ENCODE measurements around the gene CTNNA1.

Gene CTNNA1

GRCh38 chr5:138926688-138927448 lies 173.6 kb downstream of the CTNNA1 start:
- DNase-seq (ENCODE audit: low spot score in 2 of 2) (no peak), ATAC-seq (ENCODE audit: low read depth) (no peak)
- H3K9me3 Mint-ChIP-seq: no peaks in the 10 kb centered on the region
- H3K4me3 Mint-ChIP-seq: no peak overlapping the region
- no peaks in the 10 kb centered on the region for H3K27me3 Mint-ChIP-seq
- H3K36me3 Mint-ChIP-seq: peaks cover 31% of the 10 kb centered on the region
- H3K27ac Mint-ChIP-seq: no peak overlapping the region
- no peaks in the 10 kb centered on the region for H3K4me1 Mint-ChIP-seq

GRCh38 chr5:138927544-138927943 lies 174.3 kb downstream of the CTNNA1 start:
- H3K4me3 Mint-ChIP-seq: no peak overlapping the region
- no peaks in the 10 kb centered on the region for H3K27me3 Mint-ChIP-seq
- DNase-seq (ENCODE audit: low spot score in 2 of 2) (no peak), ATAC-seq (ENCODE audit: low read depth) (no peak)
- no peaks in the 10 kb centered on the region for H3K9me3 Mint-ChIP-seq
- H3K27ac Mint-ChIP-seq: no peak overlapping the region
- peaks cover 34% of the 10 kb centered on the region for H3K36me3 Mint-ChIP-seq
- no peaks in the 10 kb centered on the region for H3K4me1 Mint-ChIP-seq

GRCh38 chr5:138927979-138928378 lies 174.8 kb downstream of the CTNNA1 start:
- H3K9me3 Mint-ChIP-seq: no peaks in the 10 kb centered on the region
- ATAC-seq (ENCODE audit: low read depth): no peak
- DNase-seq (ENCODE audit: low spot score in 2 of 2): no peak
- H3K4me1 Mint-ChIP-seq: no peaks in the 10 kb centered on the region
- no peak overlapping the region for H3K4me3 Mint-ChIP-seq
- no peaks in the 10 kb centered on the region for H3K27me3 Mint-ChIP-seq
- H3K36me3 Mint-ChIP-seq: peaks cover 37% of the 10 kb centered on the region
- no peak overlapping the region for H3K27ac Mint-ChIP-seq

- Mint-ChIP-seq H3K27ac (no peak overlapping the region), H3K4me1 (no peaks in the 10 kb centered on the region), H3K36me3 (peaks cover 42% of the 10 kb centered on the region)
Observed at GRCh38 chr5:138929571-138929955, 176.3 kb downstream of the CTNNA1 start.

GRCh38 chr5:138930371-138931097 lies 177.3 kb downstream of the CTNNA1 start:
- Mint-ChIP-seq H3K27ac (no peak overlapping the region), H3K36me3 (peaks cover 42% of the 10 kb centered on the region), H3K4me3 (no peak overlapping the region), H3K4me1 (no peaks in the 10 kb centered on the region), H3K9me3 (no peaks in the 10 kb centered on the region), H3K27me3 (no peaks in the 10 kb centered on the region)
- no peak for ATAC-seq (ENCODE audit: low read depth)
- no peak for DNase-seq (ENCODE audit: low spot score in 2 of 2)

More at GRCh38 chr5:138929571-138929955, 176.3 kb downstream of the CTNNA1 start:
- H3K9me3 Mint-ChIP-seq: no peaks in the 10 kb centered on the region
- ATAC-seq (ENCODE audit: low read depth) (no peak), DNase-seq (ENCODE audit: low spot score in 2 of 2) (no peak)
- H3K27me3 Mint-ChIP-seq: no peaks in the 10 kb centered on the region
- no peak overlapping the region for H3K4me3 Mint-ChIP-seq

- Mint-ChIP-seq H3K27me3 (no peaks in the 10 kb centered on the region), H3K9me3 (no peaks in the 10 kb centered on the region), H3K36me3 (peaks cover 38% of the 10 kb centered on the region), H3K27ac (no peak overlapping the region), H3K4me1 (peaks cover 2% of the 10 kb centered on the region), H3K4me3 (no peak overlapping the region)
- ATAC-seq (ENCODE audit: low read depth): no peak
- no peak for DNase-seq (ENCODE audit: low spot score in 2 of 2)
Observed at GRCh38 chr5:138932171-138932810, 179.1 kb downstream of the CTNNA1 start.

- H3K4me3 Mint-ChIP-seq: no peak overlapping the region
- H3K36me3 Mint-ChIP-seq: peaks cover 37% of the 10 kb centered on the region
- no peaks in the 10 kb centered on the region for H3K27me3 Mint-ChIP-seq
- ATAC-seq (ENCODE audit: low read depth) (no peak), DNase-seq (ENCODE audit: low spot score in 2 of 2) (no peak)
- H3K9me3 Mint-ChIP-seq: no peaks in the 10 kb centered on the region
- no peak overlapping the region for H3K27ac Mint-ChIP-seq
- H3K4me1 Mint-ChIP-seq: peaks cover 4% of the 10 kb centered on the region
Observed at GRCh38 chr5:138933522-138934290, 180.5 kb downstream of the CTNNA1 start.

GRCh38 chr5:138934971-138935370 lies 181.7 kb downstream of the CTNNA1 start:
- Mint-ChIP-seq H3K9me3 (no peaks in the 10 kb centered on the region), H3K36me3 (peaks cover 40% of the 10 kb centered on the region)
- no peak for ATAC-seq (ENCODE audit: low read depth)

GRCh38 chr5:138935466-138935865 lies 182.2 kb downstream of the CTNNA1 start:
- Mint-ChIP-seq H3K27ac (no peak overlapping the region), H3K4me3 (no peak overlapping the region), H3K9me3 (no peaks in the 10 kb centered on the region), H3K36me3 (peaks cover 40% of the 10 kb centered on the region), H3K27me3 (no peaks in the 10 kb centered on the region), H3K4me1 (peaks cover 4% of the 10 kb centered on the region)
- ATAC-seq (ENCODE audit: low read depth): no peak
- no peak for DNase-seq (ENCODE audit: low spot score in 2 of 2)

More at GRCh38 chr5:138934971-138935370, 181.7 kb downstream of the CTNNA1 start:
- Mint-ChIP-seq H3K27me3 (no peaks in the 10 kb centered on the region), H3K4me3 (no peak overlapping the region), H3K4me1 (peaks cover 4% of the 10 kb centered on the region), H3K27ac (no peak overlapping the region)
- no peak for DNase-seq (ENCODE audit: low spot score in 2 of 2)

GRCh38 chr5:138936225-138936967 lies 183.2 kb downstream of the CTNNA1 start:
- Mint-ChIP-seq H3K36me3 (peaks cover 39% of the 10 kb centered on the region), H3K27me3 (no peaks in the 10 kb centered on the region), H3K4me1 (peaks cover 4% of the 10 kb centered on the region), H3K4me3 (no peak overlapping the region), H3K27ac (no peak overlapping the region), H3K9me3 (peaks cover 2% of the 10 kb centered on the region)
- ATAC-seq (ENCODE audit: low read depth) (no peak), DNase-seq (ENCODE audit: low spot score in 2 of 2) (no peak)

GRCh38 chr5:138936968-138937345 lies 183.7 kb downstream of the CTNNA1 start:
- no peak for ATAC-seq (ENCODE audit: low read depth)
- H3K27ac Mint-ChIP-seq: no peak overlapping the region

GRCh38 chr5:138937392-138938387 lies 184.5 kb downstream of the CTNNA1 start:
- Mint-ChIP-seq H3K27ac (no peak overlapping the region), H3K36me3 (peaks cover 32% of the 10 kb centered on the region), H3K4me3 (no peak overlapping the region), H3K4me1 (peaks cover 4% of the 10 kb centered on the region), H3K9me3 (peaks cover 2% of the 10 kb centered on the region), H3K27me3 (no peaks in the 10 kb centered on the region)
- ATAC-seq (ENCODE audit: low read depth) (no peak), DNase-seq (ENCODE audit: low spot score in 2 of 2) (no peak)

More at GRCh38 chr5:138936968-138937345, 183.7 kb downstream of the CTNNA1 start:
- H3K4me3 Mint-ChIP-seq: no peak overlapping the region
- no peak for DNase-seq (ENCODE audit: low spot score in 2 of 2)
- H3K4me1 Mint-ChIP-seq: peaks cover 4% of the 10 kb centered on the region
- H3K27me3 Mint-ChIP-seq: no peaks in the 10 kb centered on the region
- H3K9me3 Mint-ChIP-seq: peaks cover 2% of the 10 kb centered on the region
- H3K36me3 Mint-ChIP-seq: peaks cover 34% of the 10 kb centered on the region
